ENCODE results near the gene FAM20A. TPM values are rescaled to one million over a fixed set of nuclear protein-coding genes. Genes with fewer than 3 reads are reported as not detected.

Gene FAM20A
- total RNA-seq, 2 experiments from 2014 or later, result not detected

GRCh38 chr17:68491381-68492231, 109.6 kb downstream of the FAM20A start:
- ChIA-PET POLR2A (no interaction called here), CTCF (no interaction called here)
- Mint-ChIP-seq H3K27me3 (ENCODE audit: low read depth) (peaks cover 3% of the 10 kb centered on the region), H3K4me1 (ENCODE audit: low read depth) (peaks cover 38% of the 10 kb centered on the region), H3K27ac (no peak overlapping the region), H3K4me3 (no peak overlapping the region), H3K36me3 (ENCODE audit: low read depth) (peaks cover 3% of the 10 kb centered on the region), H3K9me3 (ENCODE audit: insufficient read depth) (no peaks in the 10 kb centered on the region)
- ATAC-seq (no peak), DNase-seq (no peak)

GRCh38 chr17:68489919-68490318, 111.2 kb downstream of the FAM20A start:
- CTCF ChIA-PET, result interaction anchor here (2.8 kb wide), 1 partner anchor 8 kb away, joined by 22 read pairs; no protein-coding TSS in a partner anchor
- Mint-ChIP-seq H3K36me3 (ENCODE audit: low read depth) (no peaks in the 10 kb centered on the region), H3K9me3 (ENCODE audit: insufficient read depth) (no peaks in the 10 kb centered on the region), H3K4me1 (ENCODE audit: low read depth) (peaks cover 40% of the 10 kb centered on the region), H3K4me3 (no peak overlapping the region), H3K27me3 (ENCODE audit: low read depth) (peaks cover 17% of the 10 kb centered on the region), H3K27ac (no peak overlapping the region)
- POLR2A ChIA-PET, result no interaction called here
- ATAC-seq (no peak), DNase-seq (no peak)

Other genes starting within 250 kb of the FAM20A start
- 10 to 100 TPM; 40.8 to 41.4 TPM for gene WIPI1, start 143.9 kb downstream of the FAM20A start, total RNA-seq
- 100 to 1,000 TPM; 210 to 221 TPM for gene PRKAR1A, start 88.9 kb downstream of the FAM20A start, total RNA-seq

All from activated CD8-positive, alpha-beta T cell treated with anti-CD3 and anti-CD28 coated beads, Interleukin-2, amount 10 ng/mL, durations not matched to agents 7 days and 5 days (primary cell).